C4-2B (cell line): ENCODE data around the gene SHBG.

Experiments used
- H3K27ac ChIP-seq: fragments of 450-650 bp; 2 replicates; pipeline ENCODE4 v1.5.1; 2017
- ZFX ChIP-seq: fragments of 450-650 bp; IDR thresholded peaks from 2 replicates; pipeline ENCODE4 v1.6.1; 2017
- TF ChIP-seq, protein P1 (sequence below): fragments of 450-650 bp; conservative IDR thresholded peaks from 2 replicates; pipeline ENCODE4 v1.5.1; 2017; ENCODE audit warnings: mild to moderate bottlenecking

Gene SHBG

GRCh38 chr17:7668482-7668881 is 38.5 kb downstream of the SHBG start:
- TF ChIP-seq ZFX, result no peak
- TF ChIP-seq, protein P1, sequence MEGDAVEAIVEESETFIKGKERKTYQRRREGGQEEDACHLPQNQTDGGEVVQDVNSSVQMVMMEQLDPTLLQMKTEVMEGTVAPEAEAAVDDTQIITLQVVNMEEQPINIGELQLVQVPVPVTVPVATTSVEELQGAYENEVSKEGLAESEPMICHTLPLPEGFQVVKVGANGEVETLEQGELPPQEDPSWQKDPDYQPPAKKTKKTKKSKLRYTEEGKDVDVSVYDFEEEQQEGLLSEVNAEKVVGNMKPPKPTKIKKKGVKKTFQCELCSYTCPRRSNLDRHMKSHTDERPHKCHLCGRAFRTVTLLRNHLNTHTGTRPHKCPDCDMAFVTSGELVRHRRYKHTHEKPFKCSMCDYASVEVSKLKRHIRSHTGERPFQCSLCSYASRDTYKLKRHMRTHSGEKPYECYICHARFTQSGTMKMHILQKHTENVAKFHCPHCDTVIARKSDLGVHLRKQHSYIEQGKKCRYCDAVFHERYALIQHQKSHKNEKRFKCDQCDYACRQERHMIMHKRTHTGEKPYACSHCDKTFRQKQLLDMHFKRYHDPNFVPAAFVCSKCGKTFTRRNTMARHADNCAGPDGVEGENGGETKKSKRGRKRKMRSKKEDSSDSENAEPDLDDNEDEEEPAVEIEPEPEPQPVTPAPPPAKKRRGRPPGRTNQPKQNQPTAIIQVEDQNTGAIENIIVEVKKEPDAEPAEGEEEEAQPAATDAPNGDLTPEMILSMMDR, result no peak
- no peak overlapping the region for H3K27ac ChIP-seq

- H3K27ac ChIP-seq, result no peak overlapping the region
These were observed 43.3 kb downstream of the SHBG start for GRCh38 chr17:7673239-7673638.

DNA sequence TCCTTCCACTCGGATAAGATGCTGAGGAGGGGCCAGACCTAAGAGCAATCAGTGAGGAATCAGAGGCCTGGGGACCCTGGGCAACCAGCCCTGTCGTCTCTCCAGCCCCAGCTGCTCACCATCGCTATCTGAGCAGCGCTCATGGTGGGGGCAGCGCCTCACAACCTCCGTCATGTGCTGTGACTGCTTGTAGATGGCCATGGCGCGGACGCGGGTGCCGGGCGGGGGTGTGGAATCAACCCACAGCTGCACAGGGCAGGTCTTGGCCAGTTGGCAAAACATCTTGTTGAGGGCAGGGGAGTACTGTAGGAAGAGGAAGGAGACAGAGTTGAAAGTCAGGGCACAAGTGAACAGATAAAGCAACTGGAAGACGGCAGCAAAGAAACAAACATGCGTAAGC is 45.0 kb downstream of the SHBG start:
- no peak overlapping the region for H3K27ac ChIP-seq
- TF ChIP-seq ZFX, result no peak

More at GRCh38 chr17:7673239-7673638, 43.3 kb downstream of the SHBG start:
- TF ChIP-seq ZFX, result no peak
- TF ChIP-seq, protein P1, result no peak; the same call in 1 of the 2 replicates

DNA sequence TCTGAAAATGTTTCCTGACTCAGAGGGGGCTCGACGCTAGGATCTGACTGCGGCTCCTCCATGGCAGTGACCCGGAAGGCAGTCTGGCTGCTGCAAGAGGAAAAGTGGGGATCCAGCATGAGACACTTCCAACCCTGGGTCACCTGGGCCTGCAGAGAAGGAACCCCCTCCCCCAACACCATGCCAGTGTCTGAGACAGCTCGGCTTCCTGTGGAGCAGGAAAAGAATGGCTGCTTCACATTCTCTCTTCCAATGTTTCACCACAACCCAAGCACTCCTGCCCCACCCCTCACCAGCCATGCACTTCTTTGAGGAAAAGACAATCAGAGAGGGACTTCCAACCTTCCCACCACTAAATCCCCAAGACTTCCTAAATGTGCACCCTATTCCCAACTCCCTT is 46.6 kb downstream of the SHBG start:
- H3K27ac ChIP-seq, result no peak overlapping the region
- TF ChIP-seq, protein P1, result no peak
- TF ChIP-seq ZFX, result no peak

DNA sequence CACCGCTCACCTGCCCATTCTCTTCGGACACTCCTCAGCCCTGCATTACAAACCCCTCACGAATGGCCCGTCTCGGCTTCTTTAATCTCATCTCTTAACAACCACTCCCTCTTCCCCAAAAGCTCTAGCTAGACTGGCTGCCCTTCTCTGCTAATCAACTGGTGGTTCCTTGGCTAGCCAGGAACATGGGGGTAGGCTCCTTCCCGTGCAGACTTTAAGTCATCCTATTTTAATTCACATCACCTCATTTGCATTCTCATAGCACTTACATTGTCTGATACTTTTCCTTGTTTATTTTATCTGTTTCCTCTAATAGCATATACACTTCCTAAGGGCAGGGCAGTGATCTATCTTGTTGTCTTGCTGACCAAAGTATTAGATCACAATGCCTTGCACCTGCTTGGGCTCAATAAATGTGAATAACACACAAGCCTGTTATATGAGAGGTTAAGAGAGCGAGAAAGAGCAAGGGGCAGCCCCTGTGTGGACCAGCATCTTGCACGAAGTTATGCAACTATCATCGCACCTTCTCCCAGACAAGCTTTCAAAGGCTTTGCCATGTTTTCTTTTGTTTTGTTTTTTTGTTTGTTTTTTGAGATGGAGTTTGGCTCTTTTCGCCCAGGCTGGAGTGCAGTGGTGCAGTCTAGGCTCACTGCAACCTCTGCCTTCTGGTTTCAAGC is 47.6 kb downstream of the SHBG start:
- H3K27ac ChIP-seq, result no peak overlapping the region
- TF ChIP-seq ZFX, result no peak
- TF ChIP-seq, protein P1, result no peak
